H1 (cell line): ENCODE measurements around the gene NFIX. TPM values are rescaled to one million over a fixed set of nuclear protein-coding genes. Genes with fewer than 3 reads are reported as not detected.

Experiments used
- CTCF ChIA-PET: fragments of 300-600 bp; sonication (Branson Sonifier 250); formaldehyde crosslinking; loops from one replicate; lab custom pipeline; 2021; ENCODE audit not compliant: partially characterized antibody; lab: Charles Lee
- POLR2A ChIA-PET: fragments of 300-600 bp; sonication (Branson Sonifier 250); formaldehyde crosslinking; loops from one replicate; lab custom pipeline; 2021; ENCODE audit warnings: inconsistent platforms; ENCODE audit not compliant: partially characterized antibody; lab: Charles Lee
- DNase-seq, 2 experiments: peaks; one replicate each; pipeline versions ENCODE4 v3.0.0 to v3.0.0-alpha.2; 2010 to 2022; ENCODE audit warnings: low spot score in 2 of 2, low read depth in 1 of 2, mixed read lengths in 1 of 2
- FAIRE-seq: peaks from 2 replicates; lab custom pipeline; 2011; peaks lifted over from hg19 to GRCh38; lab: Jason Lieb, UNC
- H2AFZ ChIP-seq: 2 replicates; pipeline ENCODE4 v1.8.1; 2012; ENCODE audit warnings: low read length, inconsistent platforms
- H2AK5ac ChIP-seq: 2 replicates; pipeline ENCODE4 v1.6.1; 2013; ENCODE audit warnings: low read depth, low read length
- H2BK120ac ChIP-seq: replicated peaks from 2 replicates; pipeline ENCODE3; 2013; ENCODE audit warnings: low read depth, low read length, inconsistent platforms
- H2BK12ac ChIP-seq: 2 replicates; pipeline ENCODE4 v1.6.1; 2013; ENCODE audit warnings: low read depth, low read length
- H2BK15ac ChIP-seq: 2 replicates; pipeline ENCODE4 v1.6.1; 2013; ENCODE audit warnings: low read length
- H2BK20ac ChIP-seq: 2 replicates; pipeline ENCODE4 v1.6.1; 2013; ENCODE audit warnings: low read length
- H2BK5ac ChIP-seq: 2 replicates; pipeline ENCODE4 v1.6.1; 2013; ENCODE audit warnings: low read depth, low read length
- H3K14ac ChIP-seq: 2 replicates; pipeline ENCODE4 v1.6.1; 2013; ENCODE audit warnings: inconsistent platforms; ENCODE audit not compliant: insufficient read length
- H3K18ac ChIP-seq: 2 replicates; pipeline ENCODE4 v1.6.1; 2013; ENCODE audit warnings: low read length; ENCODE audit errors: extremely low read depth
- H3K23ac ChIP-seq: 2 replicates; pipeline ENCODE4 v1.6.1; 2013; ENCODE audit warnings: inconsistent platforms; ENCODE audit not compliant: insufficient read length
- H3K23me2 ChIP-seq: 2 replicates; pipeline ENCODE4 v1.6.1; 2013; ENCODE audit warnings: low read depth, low read length
- H3K27ac ChIP-seq: 2 replicates; pipeline ENCODE4 v1.6.1; 2011; ENCODE audit warnings: low read depth, low read length, inconsistent platforms
- H3K27me3 ChIP-seq, 4 experiments: replicated peaks in 1 of 4; 1 replicate in 1 of 4; 2 replicates in 3 of 4; pipeline versions ENCODE4 v1.6.1 to v1.8.1; 2011 to 2013; ENCODE audit warnings: low read length in 3 of 4, mild to moderate bottlenecking in 3 of 4, inconsistent platforms in 2 of 4, mixed read lengths in 2 of 4, moderate library complexity in 1 of 4; ENCODE audit not compliant: control insufficient read depth in 3 of 4, insufficient read depth in 3 of 4; ENCODE audit errors: extremely low read depth in 1 of 4
- H3K36me3 ChIP-seq, 4 experiments: 2 replicates each; pipeline versions ENCODE4 v1.6.1 to v1.8.1; 2011 to 2013; ENCODE audit warnings: mild to moderate bottlenecking in 4 of 4, low read length in 3 of 4, moderate library complexity in 2 of 4, control low read depth in 1 of 4, inconsistent platforms in 1 of 4; ENCODE audit not compliant: insufficient read depth in 4 of 4, control insufficient read depth in 2 of 4
- H3K4ac ChIP-seq: replicated peaks from 2 replicates; pipeline ENCODE3; 2013; ENCODE audit warnings: low read length, low read depth, mixed read lengths, inconsistent platforms; ENCODE audit not compliant: insufficient read length
- H3K4me1 ChIP-seq, 4 experiments: replicated peaks in 1 of 4; 1 replicate in 1 of 4; 2 replicates in 3 of 4; pipeline versions ENCODE4 v1.6.1 to v1.8.1; 2011 to 2013; ENCODE audit warnings: low read length in 3 of 4, inconsistent platforms in 2 of 4, mixed read lengths in 1 of 4; ENCODE audit not compliant: insufficient read depth in 4 of 4, control insufficient read depth in 3 of 4
- H3K4me2 ChIP-seq, 2 experiments: 2 replicates each; pipeline versions ENCODE4 v1.6.1 to v1.8.1; 2011 to 2013; ENCODE audit warnings: low read depth in 2 of 2, low read length in 2 of 2, control low read depth in 1 of 2, inconsistent platforms in 1 of 2, mild to moderate bottlenecking in 1 of 2; ENCODE audit not compliant: insufficient read depth in 1 of 2
- H3K4me3 ChIP-seq, 4 experiments: fragments of 200-600, 300-600 bp in 1 of 4; sonication (generic), shearing (Covaris generic), sonication (Bioruptor Twin) in 1 of 4; 2 replicates each; pipeline versions ENCODE4 v1.5.1 to v1.8.1; 2011 to 2016; ENCODE audit warnings: low read length in 4 of 4, low read depth in 3 of 4, control low read depth in 2 of 4, inconsistent platforms in 2 of 4, mild to moderate bottlenecking in 2 of 4, mixed read lengths in 1 of 4, moderate library complexity in 1 of 4; ENCODE audit not compliant: insufficient read depth in 2 of 4; ENCODE audit errors: extremely low read depth in 1 of 4
- H3K56ac ChIP-seq: replicated peaks from 2 replicates; pipeline ENCODE3; 2013; ENCODE audit warnings: low read depth, mild to moderate bottlenecking, mixed read lengths, low read length, inconsistent platforms; ENCODE audit not compliant: insufficient read length
- H3K79me1 ChIP-seq: 2 replicates; pipeline ENCODE4 v1.6.1; 2013; ENCODE audit warnings: low read depth, low read length, control low read depth
- H3K79me2 ChIP-seq, 2 experiments: 2 replicates each; pipeline versions ENCODE4 v1.6.1 to v1.8.1; 2012 to 2013; ENCODE audit warnings: low read length in 2 of 2, mild to moderate bottlenecking in 2 of 2, inconsistent platforms in 1 of 2; ENCODE audit not compliant: insufficient read depth in 2 of 2, control insufficient read depth in 1 of 2
- H3K9ac ChIP-seq, 4 experiments: replicated peaks in 1 of 4; 1 replicate in 1 of 4; 2 replicates in 3 of 4; pipeline versions ENCODE4 v1.6.1 to v1.8.1; 2011 to 2013; ENCODE audit warnings: low read depth in 3 of 4, low read length in 3 of 4, control low read depth in 2 of 4, mild to moderate bottlenecking in 2 of 4, moderate library complexity in 2 of 4, inconsistent platforms in 1 of 4; ENCODE audit errors: extremely low read depth in 1 of 4
- H3K9me3 ChIP-seq, 2 experiments: 2 replicates each; pipeline versions ENCODE4 v1.6.1 to v1.8.1; 2012 to 2013; ENCODE audit warnings: mild to moderate bottlenecking in 2 of 2, moderate library complexity in 2 of 2, control low read depth in 1 of 2, inconsistent platforms in 1 of 2, low read depth in 1 of 2, low read length in 1 of 2, mixed read lengths in 1 of 2; ENCODE audit not compliant: insufficient read depth in 2 of 2
- H4K20me1 ChIP-seq, 2 experiments: replicated peaks in 1 of 2; 2 replicates each; pipeline versions ENCODE3 to v1.8.1; 2011 to 2013; ENCODE audit warnings: inconsistent platforms in 2 of 2, low read length in 2 of 2, mild to moderate bottlenecking in 1 of 2; ENCODE audit not compliant: insufficient read depth in 2 of 2, control insufficient read depth in 1 of 2
- H4K5ac ChIP-seq: 2 replicates; pipeline ENCODE4 v1.6.1; 2013; ENCODE audit warnings: low read length, low read depth, mixed read lengths, inconsistent platforms; ENCODE audit not compliant: insufficient read length
- H4K8ac ChIP-seq: 2 replicates; pipeline ENCODE4 v1.8.0; 2013; ENCODE audit warnings: mild to moderate bottlenecking, moderate library complexity, low read length, inconsistent platforms; ENCODE audit not compliant: insufficient read depth; ENCODE audit errors: extremely low read depth
- H4K91ac ChIP-seq: replicated peaks from 2 replicates; pipeline ENCODE3; 2013; ENCODE audit warnings: low read length, mixed read lengths, inconsistent platforms; ENCODE audit not compliant: insufficient read length
- BRCA1 ChIP-seq: IDR thresholded peaks from 2 replicates; pipeline ENCODE4 v1.6.1; 2012; ENCODE audit warnings: low read depth, low read length, improper control_type of control experiment
- CHD1 ChIP-seq: IDR thresholded peaks from 2 replicates; pipeline ENCODE4 v1.6.1; 2012; ENCODE audit warnings: low read depth, low read length, improper control_type of control experiment
- CTBP2 ChIP-seq: IDR thresholded peaks from 2 replicates; pipeline ENCODE4 v1.7.0; 2011; ENCODE audit warnings: borderline replicate concordance, mild to moderate bottlenecking, moderate library complexity, mixed read lengths, low read length; ENCODE audit not compliant: insufficient read depth, insufficient read length
- E2F6 ChIP-seq: IDR thresholded peaks from 2 replicates; pipeline ENCODE4 v1.6.1; 2012; ENCODE audit warnings: inconsistent platforms
- MAFK ChIP-seq: IDR thresholded peaks from 2 replicates; pipeline ENCODE4 v1.6.1; 2012; ENCODE audit warnings: low read depth, mild to moderate bottlenecking, improper control_type of control experiment, low read length
- NRF1 ChIP-seq: IDR thresholded peaks from 2 replicates; pipeline ENCODE4 v1.6.1; 2011; ENCODE audit warnings: mild to moderate bottlenecking, low read depth, low read length, improper control_type of control experiment
- POLR2A ChIP-seq, 2 experiments: IDR thresholded peaks; 1 replicate in 1 of 2; 2 replicates in 1 of 2; pipeline ENCODE4 v1.6.1; 2011; ENCODE audit warnings: low read depth in 2 of 2, low read length in 2 of 2, mild to moderate bottlenecking in 2 of 2; ENCODE audit errors: control extremely low read depth in 1 of 2
- RNF2 ChIP-seq: fragments of 200-900, 300-1000 bp; sonication (generic); IDR thresholded peaks from 2 replicates; pipeline ENCODE4 v1.7.1; 2016; ENCODE audit warnings: borderline replicate concordance, low read depth, mild to moderate bottlenecking, antibody characterized with exemption, low read length; ENCODE audit not compliant: poor library complexity, severe bottlenecking; ENCODE audit errors: missing control alignments
- SIN3A ChIP-seq, 2 experiments: IDR thresholded peaks in 1 of 2; conservative IDR thresholded peaks in 1 of 2; 2 replicates each; pipeline ENCODE4 v1.6.1; 2011 to 2012; ENCODE audit warnings: low read length in 2 of 2, improper control_type of control experiment in 1 of 2, low read depth in 1 of 2, mild to moderate bottlenecking in 1 of 2
- TAF1 ChIP-seq: IDR thresholded peaks from 2 replicates; pipeline ENCODE4 v1.6.1; 2011; ENCODE audit warnings: mild to moderate bottlenecking, low read depth, low read length
- TEAD4 ChIP-seq: IDR thresholded peaks from 2 replicates; pipeline ENCODE4 v1.6.1; 2012; ENCODE audit warnings: low read depth, low read length, inconsistent platforms, mixed read lengths
- USF2 ChIP-seq: IDR thresholded peaks from 2 replicates; pipeline ENCODE4 v1.6.1; 2011; ENCODE audit warnings: low read length, improper control_type of control experiment
- WGBS, 2 experiments: shearing (Covaris generic) in 1 of 2; methylation state at CpG; one replicate each; pipeline versions ENCODE4 v1.1.6 to v1.1.7; 2013 to 2015; ENCODE audit warnings: low lambda C conversion rate in 2 of 2, mixed read lengths in 2 of 2, inconsistent platforms in 1 of 2, low coverage in 1 of 2, missing lambda C conversion rate in 1 of 2; ENCODE audit not compliant: insufficient replicate concordance in 2 of 2, insufficient coverage in 1 of 2, insufficient read length in 1 of 2; ENCODE audit errors: extremely low coverage in 1 of 2, missing lambda C conversion rate in 1 of 2; 5-methylcytosine and 5-hydroxymethylcytosine counted together
- polyA plus RNA-seq, 7 experiments: library from polyadenylated mRNA; depleted of rRNA in 3 of 7; stranded (reverse) in 5 of 7; unstranded in 2 of 7; fragments of >200 nt in 5 of 7; fragments of 200-250 nt in 2 of 7; gene quantifications; 1 replicate in 5 of 7; 2 replicates in 1 of 7; 4 replicates in 1 of 7; pipeline versions ENCODE4 v1.2.1 to v1.2.3, GENCODE V29; 2011 to 2013; ENCODE audit warnings: missing spikeins in 2 of 7, mixed read lengths in 2 of 7
- total RNA-seq: library from RNA; stranded (reverse); fragmentation: NEBNext Ultra II Directional; extraction: Animal tissue kit (Norgen Biotek cat#: 25700); gene quantifications from 2 replicates; pipeline ENCODE4 v1.2.1, GENCODE V29; 2021

The NFIX gene
- total and polyA plus RNA-seq, 2 of the 8 experiments (the other 6 are each of a cell fraction or from before 2014, with no cell fraction given) = 0.03 to 0.20 TPM

- ChIA-PET CTCF (interaction anchor here (0.8 to 16.3 kb wide), 3 partner anchors 61 to 116 kb away, joined by 3 to 431 read pairs (median 4); no protein-coding TSS in a partner anchor), POLR2A (interaction anchor here (0.6 kb wide), 1 partner anchor 10 kb away, joined by 3 read pairs; no protein-coding TSS in a partner anchor)
- DNase-seq = no peak
- Histone ChIP-seq H2BK5ac (no peak overlapping the region), H3K9ac (no peak overlapping the region; a peak in 1 of 7 replicates), H3K23ac (no peak overlapping the region), H3K36me3 (no peaks in the 10 kb centered on the region), H2AFZ (no peak overlapping the region), H3K79me1 (no peaks in the 10 kb centered on the region), H2BK20ac (no peak overlapping the region), H3K4me1 (peaks cover 0 to 6% (median 0%) of the 10 kb centered on the region in 4 experiments; a peak in 2 of 7 replicates), H3K18ac (no peak overlapping the region), H3K9me3 (no peaks in the 10 kb centered on the region), H3K14ac (no peak overlapping the region), H3K79me2 (no peaks in the 10 kb centered on the region), H2BK15ac (0 out of 2 replicates have a peak overlapping the region, but pooled peaks have one; percentile 0), H3K4me2 (no peak overlapping the region), H3K23me2 (no peaks in the 10 kb centered on the region), H4K5ac (no peak overlapping the region), H3K27ac (no peak overlapping the region; the same call in 1 of the 2 replicates), H2BK12ac (no peak overlapping the region), H2BK120ac (no peak overlapping the region), H3K4ac (peak overlapping the region; percentile 78), H3K4me3 (no peak overlapping the region), H2AK5ac (peak overlapping the region; percentile 86; the same call in 1 of the 2 replicates), H4K8ac (no peak overlapping the region), H4K91ac (no peak overlapping the region), H4K20me1 (no peaks in the 10 kb centered on the region), H3K56ac (no peak overlapping the region), H3K27me3 (no peaks in the 10 kb centered on the region)
- no peak for FAIRE-seq
- 92% methylated on average over 16 of the region's 16 CpGs; no CpG with 5 or more reads in 1 of the 2 experiments for WGBS, 2 experiments
- TF ChIP-seq POLR2A (IDR thresholded peaks at IDR 0.05; ENCODE audit: control extremely low read depth in 1 of 2, low read depth in 2 of 2, low read length in 2 of 2) (no peak), USF2 (no peak), CTBP2 (no peak), BRCA1 (no peak), TEAD4 (no peak), CHD1 (no peak), RNF2 (no peak), E2F6 (no peak), NRF1 (no peak), MAFK (no peak), TAF1 (no peak), SIN3A (conservative IDR thresholded peaks at IDR 0.05 in 1 of 2, IDR thresholded peaks at IDR 0.05 in 1 of 2; ENCODE audit: low read depth in 1 of 2, low read length in 2 of 2) (no peak)
These were observed 22.0 kb upstream of the NFIX start for GRCh38 chr19:12973236-12973635.
